PC-3 (cell line): ENCODE measurements around the gene GCSH. TPM values are rescaled to one million over a fixed set of nuclear protein-coding genes. Genes with fewer than 3 reads are reported as not detected.

Source experiments
- ATAC-seq: fragments of 200-7000 bp; cut with Tn5 transposase; 2 replicates; pipeline ENCODE4 v1.9.1; 2020; ENCODE audit warnings: mild to moderate bottlenecking, moderate library complexity
- BruUV-seq: library from RNA; stranded (reverse); fragments of 400-500 nt; replicated peaks from 2 replicates; lab custom pipeline; 2021; lab: Mats Ljungman, UMichigan
- CTCF ChIA-PET: fragments of 300-600 bp; sonication (Branson Sonifier 250); formaldehyde crosslinking; loops from one replicate; lab custom pipeline; 2022; ENCODE audit warnings: antibody characterized with exemption; lab: Charles Lee
- POLR2A ChIA-PET: fragments of 300-600 bp; sonication (Branson Sonifier 250); formaldehyde crosslinking; loops from one replicate; lab custom pipeline; 2022; ENCODE audit warnings: antibody characterized with exemption; ENCODE audit not compliant: unreplicated experiment; lab: Charles Lee
- DNase-seq: peaks from one replicate; pipeline ENCODE4 v3.0.0-alpha.2; 2015
- H2AFZ ChIP-seq: fragments of 300-600 bp; sonication (generic); 2 replicates; pipeline ENCODE4 v1.6.0; 2016; ENCODE audit warnings: antibody characterized with exemption, low read length
- H3F3A ChIP-seq: fragments of 300-600 bp; sonication (generic); one replicate; pipeline ENCODE4 v1.6.0; 2017; ENCODE audit warnings: antibody characterized with exemption, low read length, control low read depth, mild to moderate bottlenecking; ENCODE audit not compliant: unreplicated experiment
- H3K27ac ChIP-seq: fragments of 300-600 bp; sonication (generic); 2 replicates; pipeline ENCODE4 v1.5.1; 2016; ENCODE audit warnings: mild to moderate bottlenecking, low read length
- H3K27me3 ChIP-seq: fragments of 300-600 bp; sonication (generic); 2 replicates; pipeline ENCODE4 v1.6.1; 2016; ENCODE audit warnings: low read length, mixed read lengths
- H3K36me3 ChIP-seq: fragments of 300-600 bp; sonication (generic); 2 replicates; pipeline ENCODE4 v1.6.1; 2016; ENCODE audit warnings: low read depth, mixed run types, low read length, mixed read lengths
- H3K4me1 ChIP-seq: fragments of 300-600 bp; sonication (generic); 2 replicates; pipeline ENCODE4 v1.5.1; 2016; ENCODE audit warnings: low read length; ENCODE audit not compliant: insufficient read depth
- H3K4me2 ChIP-seq: fragments of 300-600 bp; sonication (generic); 2 replicates; pipeline ENCODE4 v1.6.0; 2016; ENCODE audit warnings: low read length
- H3K4me3 ChIP-seq: fragments of 300-600 bp; sonication (generic); 2 replicates; pipeline ENCODE4 v1.5.1; 2016; ENCODE audit warnings: mild to moderate bottlenecking, low read length, mixed read lengths
- H3K79me2 ChIP-seq: fragments of 300-600 bp; sonication (generic); 2 replicates; pipeline ENCODE4 v1.6.1; 2017; ENCODE audit warnings: low read length, mixed read lengths
- H3K9ac ChIP-seq: fragments of 300-600 bp; sonication (generic); 2 replicates; pipeline ENCODE4 v1.6.0; 2016; ENCODE audit warnings: mild to moderate bottlenecking, low read length
- H3K9me2 ChIP-seq: fragments of 300-600 bp; sonication (generic); replicated peaks from 2 replicates; pipeline ENCODE4 v1.6.1; 2016; ENCODE audit warnings: mixed run types, low read length, mixed read lengths
- H3K9me3 ChIP-seq: fragments of 300-600 bp; sonication (generic); 2 replicates; pipeline ENCODE4 v1.6.1; 2016; ENCODE audit warnings: low read length, mixed read lengths
- H4K20me1 ChIP-seq: fragments of 300-600 bp; sonication (generic); 2 replicates; pipeline ENCODE4 v1.6.1; 2016; ENCODE audit warnings: low read length, mixed read lengths
- CTCF ChIP-seq: fragments of 300-600 bp; sonication (generic); conservative IDR thresholded peaks from 2 replicates; pipeline ENCODE4 v1.5.1; 2017; ENCODE audit warnings: antibody characterized with exemption, low read depth, mild to moderate bottlenecking, low read length
- EZH2 ChIP-seq: fragments of 300-600 bp; sonication (generic); IDR thresholded peaks from one replicate; pipeline ENCODE4 v1.6.1; 2017; ENCODE audit warnings: antibody characterized with exemption, mild to moderate bottlenecking, low read length; ENCODE audit not compliant: unreplicated experiment
- EZH2phosphoT487 ChIP-seq: fragments of 300-600 bp; sonication (generic); IDR thresholded peaks from 2 replicates; pipeline ENCODE4 v1.6.1; 2018; ENCODE audit warnings: mild to moderate bottlenecking, antibody characterized with exemption, low read length, borderline replicate concordance
- intact Hi-C: fragments of 100-400 bp; cut with micrococcal nuclease; formaldehyde crosslinking; loops from 2 replicates; pipeline ENCODE4 v1.9.0; 2023
- total RNA-seq: library from RNA; depleted of rRNA; stranded (reverse); fragments of >200 nt; gene quantifications from 2 replicates; pipeline ENCODE4 v1.2.3, GENCODE V29; 2014; rRNA removed

The GCSH gene
- total RNA-seq, 1 experiment from 2014 or later, result 47.5 TPM

GRCh38 chr16:81035975-81036750 lies 60.0 kb downstream of the GCSH start:
- DNase-seq (peak; percentile 3), ATAC-seq (peak; percentile 56)
- H2AFZ ChIP-seq, result peak overlapping the region; percentile 59
- no peaks in the 10 kb centered on the region for H3K9me3 ChIP-seq
- H3F3A ChIP-seq, result no peaks in the 10 kb centered on the region
- POLR2A ChIA-PET, result interaction anchor here (0.6 kb wide), 2 partner anchors 29 to 181 kb away, joined by 3 to 21 read pairs; no protein-coding TSS in a partner anchor
- no TSS peak for BruUV-seq
- H3K4me1 ChIP-seq, result peaks cover 9% of the 10 kb centered on the region
- peaks cover 41% of the 10 kb centered on the region for H3K79me2 ChIP-seq
- H3K9ac ChIP-seq, result peak overlapping the region; percentile 70
- no peaks in the 10 kb centered on the region for H3K9me2 ChIP-seq
- no peaks in the 10 kb centered on the region for H3K36me3 ChIP-seq
- TF ChIP-seq EZH2, result no peak
- TF ChIP-seq EZH2phosphoT487, result no peak
- no peak for TF ChIP-seq CTCF
- intact Hi-C loops, result loop anchor here (2.0 to 10.0 kb wide), 4 partner anchors 29 to 701 kb away; partner anchors contain the start of genes C16orf46, CENPN and CMC2
- H3K4me3 ChIP-seq, result peak overlapping the region; percentile 94
- peak overlapping the region; percentile 92 for H3K4me2 ChIP-seq
- H4K20me1 ChIP-seq, result no peaks in the 10 kb centered on the region
- H3K27ac ChIP-seq, result no peak overlapping the region
- CTCF ChIA-PET, result interaction anchor here (0.6 to 1.3 kb wide), 9 partner anchors 31 to 1400 kb away, joined by 3 to 7 read pairs (median 3); partner anchors contain the start of gene C16orf46
- H3K27me3 ChIP-seq, result no peaks in the 10 kb centered on the region

GRCh38 chr16:81035398-81035974 lies 60.7 kb downstream of the GCSH start, which contains the start of gene ATMIN:
Gene ATMIN, plus strand, starts transcription at chr16:81035842. Its CDS starts 29 bp downstream, at chr16:81035871.
- intact Hi-C loops, result loop anchor here (2.0 to 10.0 kb wide), 4 partner anchors 29 to 702 kb away; partner anchors contain the start of genes C16orf46, CENPN and CMC2
- Histone ChIP-seq H3K9me2 (no peaks in the 10 kb centered on the region), H3K9ac (peak within 1 kb of the TSS; percentile 70), H3K4me2 (peak within 1 kb of the TSS; percentile 92), H3K36me3 (no peaks in the 10 kb centered on the region), H3K4me3 (peak within 1 kb of the TSS; percentile 94), H3K27me3 (no peaks in the 10 kb centered on the region), H3K4me1 (peaks cover 9% of the 10 kb centered on the region), H3K79me2 (peaks cover 41% of the 10 kb centered on the region), H2AFZ (peak within 1 kb of the TSS; percentile 59), H3K27ac (no peak within 1 kb of the TSS), H3K9me3 (no peaks in the 10 kb centered on the region), H3F3A (no peaks in the 10 kb centered on the region), H4K20me1 (no peaks in the 10 kb centered on the region)
- DNase-seq (peak; percentile 90), ATAC-seq (peak; percentile 94)
- BruUV-seq, result no TSS peak
- TF ChIP-seq EZH2phosphoT487, result no peak
- peak; percentile 87 for TF ChIP-seq CTCF
- CTCF ChIA-PET, result interaction anchor here (0.6 to 1.3 kb wide), 8 partner anchors 30 to 1400 kb away, joined by 3 to 7 read pairs (median 3); partner anchors contain the start of gene C16orf46
- POLR2A ChIA-PET, result no interaction called here

Other genes starting within 250 kb of the GCSH start
- 75.3 and 86.2 TPM in 2 replicates for gene CMC2, start 89.5 kb downstream of the GCSH start, total RNA-seq
- 60.9 and 63.1 TPM in 2 replicates for gene CENPN, start 89.2 kb downstream of the GCSH start, total RNA-seq
- gene ATMIN, start 60.6 kb downstream of the GCSH start, total RNA-seq, result 34.7 and 35.4 TPM in 2 replicates
- gene C16orf46, start 19.2 kb downstream of the GCSH start, total RNA-seq, result 0.73 TPM in 1 of 2 replicates, not detected in the other
- gene BCO1, start 142.3 kb upstream of the GCSH start, total RNA-seq, result not detected in 2 replicates
- 5.3 and 5.8 TPM in 2 replicates for gene GAN, start 218.6 kb upstream of the GCSH start, total RNA-seq